ENCODE results near the gene RASSF8.

DNA sequence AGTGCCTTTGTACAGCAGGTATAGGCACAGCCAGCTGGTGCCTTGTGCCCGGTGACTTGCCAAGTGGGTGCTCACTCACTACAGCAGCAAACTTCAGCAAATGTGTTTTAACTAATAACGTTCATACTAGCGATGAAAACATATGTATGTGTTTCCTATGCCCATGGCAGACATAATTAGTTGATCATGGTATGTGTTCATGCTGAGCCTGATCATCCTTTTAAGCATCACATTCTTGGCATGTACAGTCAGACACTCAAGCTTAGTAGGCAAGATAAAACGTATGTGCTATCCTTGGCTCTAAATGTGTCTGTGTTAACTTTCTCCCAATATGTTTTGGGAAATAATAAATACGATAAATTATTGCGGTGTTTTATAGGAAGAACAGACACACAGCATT is 55.6 kb downstream of the RASSF8 start:
- TF ChIP-seq, protein P1, sequence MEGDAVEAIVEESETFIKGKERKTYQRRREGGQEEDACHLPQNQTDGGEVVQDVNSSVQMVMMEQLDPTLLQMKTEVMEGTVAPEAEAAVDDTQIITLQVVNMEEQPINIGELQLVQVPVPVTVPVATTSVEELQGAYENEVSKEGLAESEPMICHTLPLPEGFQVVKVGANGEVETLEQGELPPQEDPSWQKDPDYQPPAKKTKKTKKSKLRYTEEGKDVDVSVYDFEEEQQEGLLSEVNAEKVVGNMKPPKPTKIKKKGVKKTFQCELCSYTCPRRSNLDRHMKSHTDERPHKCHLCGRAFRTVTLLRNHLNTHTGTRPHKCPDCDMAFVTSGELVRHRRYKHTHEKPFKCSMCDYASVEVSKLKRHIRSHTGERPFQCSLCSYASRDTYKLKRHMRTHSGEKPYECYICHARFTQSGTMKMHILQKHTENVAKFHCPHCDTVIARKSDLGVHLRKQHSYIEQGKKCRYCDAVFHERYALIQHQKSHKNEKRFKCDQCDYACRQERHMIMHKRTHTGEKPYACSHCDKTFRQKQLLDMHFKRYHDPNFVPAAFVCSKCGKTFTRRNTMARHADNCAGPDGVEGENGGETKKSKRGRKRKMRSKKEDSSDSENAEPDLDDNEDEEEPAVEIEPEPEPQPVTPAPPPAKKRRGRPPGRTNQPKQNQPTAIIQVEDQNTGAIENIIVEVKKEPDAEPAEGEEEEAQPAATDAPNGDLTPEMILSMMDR (conservative IDR thresholded peaks at IDR 0.05), result no peak
- TF ChIP-seq ZFX (IDR thresholded peaks at IDR 0.05), result no peak
